Activated CD4-positive, alpha-beta T cell treated with anti-CD3 and anti-CD28 coated beads, Interleukin-2, amount 50 U/mL, for 16 hours (primary cell): ENCODE measurements around the gene GPC6.

Source experiments
- DNase-seq: peaks from one replicate; pipeline ENCODE4 v3.0.0-alpha.2; 2020

The GPC6 gene

GRCh38 chr13:94079876-94080275, 853.3 kb downstream of the GPC6 start:
- no peak for DNase-seq

- DNase-seq, result no peak
Measured at GRCh38 chr13:94080527-94080926, 853.9 kb downstream of the GPC6 start.

GRCh38 chr13:94087100-94087499, 860.5 kb downstream of the GPC6 start:
- DNase-seq, result no peak

- no peak for DNase-seq
Measured at GRCh38 chr13:94088742-94089141, 862.1 kb downstream of the GPC6 start.

- DNase-seq, result no peak
Measured at GRCh38 chr13:94090773-94091480, 864.3 kb downstream of the GPC6 start.

GRCh38 chr13:94093652-94094315, 867.2 kb downstream of the GPC6 start:
- no peak for DNase-seq

GRCh38 chr13:94109715-94110374, 883.2 kb downstream of the GPC6 start:
- DNase-seq, result no peak

GRCh38 chr13:94112227-94112626, 885.6 kb downstream of the GPC6 start:
- no peak for DNase-seq

- DNase-seq, result no peak
Measured at GRCh38 chr13:94112731-94113130, 886.1 kb downstream of the GPC6 start.

GRCh38 chr13:94113245-94113644, 886.6 kb downstream of the GPC6 start:
- no peak for DNase-seq

- no peak for DNase-seq
Measured at GRCh38 chr13:94114166-94114565, 887.6 kb downstream of the GPC6 start.

- DNase-seq, result no peak
Measured at GRCh38 chr13:94115054-94115453, 888.4 kb downstream of the GPC6 start.

- no peak for DNase-seq
Measured at GRCh38 chr13:94119360-94119936, 892.8 kb downstream of the GPC6 start.

- no peak for DNase-seq
Measured at GRCh38 chr13:94120878-94121277, 894.3 kb downstream of the GPC6 start.

GRCh38 chr13:94121686-94122085, 895.1 kb downstream of the GPC6 start:
- no peak for DNase-seq

- no peak for DNase-seq
Measured at GRCh38 chr13:94122300-94122915, 895.8 kb downstream of the GPC6 start.

- DNase-seq, result no peak
Measured at GRCh38 chr13:94123557-94123956, 897.0 kb downstream of the GPC6 start.

- no peak for DNase-seq
Measured at GRCh38 chr13:94128430-94128829, 901.8 kb downstream of the GPC6 start.

- no peak for DNase-seq
Measured at GRCh38 chr13:94129490-94129894, 902.9 kb downstream of the GPC6 start.

GRCh38 chr13:94138831-94139230, 912.2 kb downstream of the GPC6 start:
- no peak for DNase-seq

- DNase-seq, result no peak
Measured at GRCh38 chr13:94139393-94139995, 912.9 kb downstream of the GPC6 start.

GRCh38 chr13:94140027-94140426, 913.4 kb downstream of the GPC6 start:
- no peak for DNase-seq

GRCh38 chr13:94140511-94140910, 913.9 kb downstream of the GPC6 start:
- no peak for DNase-seq
